ENCODE results near the gene MOV10L1.
A peak's percentile ranks its signal among the peaks of the same experiment; 100 is the strongest.
"Not testable (repeated sequence)": the region's sequence is repeated elsewhere in the genome, so short reads cannot be mapped to it uniquely, and the experiment has no call there.

The MOV10L1 gene

GRCh38 chr22:50157709-50158375 lies 68.0 kb downstream of the MOV10L1 start:
- DNase-seq (ENCODE audit: low read depth in 2 of 2), result no peak

GRCh38 chr22:50160947-50161346 lies 71.1 kb downstream of the MOV10L1 start:
- no peak for DNase-seq (ENCODE audit: low read depth in 2 of 2)

GRCh38 chr22:50161508-50162390 lies 71.9 kb downstream of the MOV10L1 start:
- no peak for DNase-seq (ENCODE audit: low read depth in 2 of 2)

- DNase-seq (ENCODE audit: low read depth in 2 of 2), result no peak
Observed at GRCh38 chr22:50162391-50162956, 72.7 kb downstream of the MOV10L1 start.

GRCh38 chr22:50165436-50166123 lies 75.8 kb downstream of the MOV10L1 start:
- DNase-seq (ENCODE audit: low read depth in 2 of 2), result no peak

GRCh38 chr22:50167689-50168489 lies 78.1 kb downstream of the MOV10L1 start:
- no peak for DNase-seq (ENCODE audit: low read depth in 2 of 2)

GRCh38 chr22:50168490-50169180 lies 78.8 kb downstream of the MOV10L1 start:
- not testable (repeated sequence) for DNase-seq (ENCODE audit: low read depth in 2 of 2)

GRCh38 chr22:50169181-50169759 lies 79.5 kb downstream of the MOV10L1 start:
- no peak for DNase-seq (ENCODE audit: low read depth in 2 of 2)

GRCh38 chr22:50169774-50170341 lies 80.1 kb downstream of the MOV10L1 start:
- peak; percentile 28 to 39 for DNase-seq (ENCODE audit: low read depth in 2 of 2)

- DNase-seq (ENCODE audit: low read depth in 2 of 2), result no peak
Observed at GRCh38 chr22:50170453-50171318, 80.9 kb downstream of the MOV10L1 start, which contains the start of gene PANX2. Gene PANX2, plus strand, starts transcription at chr22:50170731. Its CDS starts 0 bp downstream, at chr22:50170731.

- no peak for DNase-seq (ENCODE audit: low read depth in 2 of 2)
Observed at GRCh38 chr22:50171319-50171964, 81.6 kb downstream of the MOV10L1 start.

- DNase-seq (ENCODE audit: low read depth in 2 of 2), result no peak
Observed at GRCh38 chr22:50171965-50172421, 82.2 kb downstream of the MOV10L1 start.

- DNase-seq (ENCODE audit: low read depth in 2 of 2), result no peak
Observed at GRCh38 chr22:50173311-50173982, 83.6 kb downstream of the MOV10L1 start.

- DNase-seq (ENCODE audit: low read depth in 2 of 2), result no peak
Observed at GRCh38 chr22:50173983-50174355, 84.2 kb downstream of the MOV10L1 start.

GRCh38 chr22:50174382-50175190 lies 84.8 kb downstream of the MOV10L1 start:
- no peak for DNase-seq (ENCODE audit: low read depth in 2 of 2)

- DNase-seq (ENCODE audit: low read depth in 2 of 2), result no peak
Observed at GRCh38 chr22:50175191-50175461, 85.3 kb downstream of the MOV10L1 start.

Data from stimulated activated CD8-positive, alpha-beta memory T cell treated with anti-CD3 and anti-CD28 coated beads, Interleukin-7, amount 100 ng/mL, for 4 hours (primary cell).